ENCODE results near the gene SENP6. TPM values are rescaled to one million over a fixed set of nuclear protein-coding genes. Genes with fewer than 3 reads are reported as not detected.
"Not testable (repeated sequence)": the region's sequence is repeated elsewhere in the genome, so short reads cannot be mapped to it uniquely, and the experiment has no call there.

The SENP6 gene
- total RNA-seq = 10 to 100 TPM; 99.4 to 99.7 TPM

- Mint-ChIP-seq H3K4me3 (peak within 1 kb of the TSS; percentile 97 to 98), H3K27ac (peak within 1 kb of the TSS; percentile 99), H3K27me3 (ENCODE audit: low read depth) (no peaks in the 10 kb centered on the region), H3K9me3 (no peaks in the 10 kb centered on the region), H3K4me1 (ENCODE audit: low read depth) (peaks cover 62% of the 10 kb centered on the region), H3K36me3 (ENCODE audit: insufficient read depth in 2 of 2) (peaks cover 8 to 10% of the 10 kb centered on the region in 2 donors)
- DNase-seq = peak; percentile 76 to 80
- ATAC-seq (replicated peaks in 1 of 2) = peak; percentile 79 to 82
Observed at GRCh38 chr6:75601304-75602245, at the start of gene SENP6. Gene SENP6, plus strand, starts transcription at chr6:75601880. Its CDS starts 645 bp downstream, at chr6:75602525.

- no peak for ATAC-seq (replicated peaks in 1 of 2)
- Mint-ChIP-seq H3K36me3 (ENCODE audit: insufficient read depth in 2 of 2) (no peaks in the 10 kb centered on the region), H3K4me1 (ENCODE audit: low read depth) (peaks cover 6% of the 10 kb centered on the region)
Observed at GRCh38 chr6:75556240-75556639, 45.4 kb upstream of the SENP6 start.

GRCh38 chr6:75557068-75557467, 44.6 kb upstream of the SENP6 start:
- Mint-ChIP-seq H3K36me3 (ENCODE audit: insufficient read depth in 2 of 2) (no peaks in the 10 kb centered on the region), H3K27me3 (ENCODE audit: low read depth) (no peaks in the 10 kb centered on the region), H3K9me3 (no peaks in the 10 kb centered on the region), H3K4me1 (ENCODE audit: low read depth) (no peaks in the 10 kb centered on the region), H3K27ac (no peak overlapping the region), H3K4me3 (no peak overlapping the region)
- ATAC-seq (replicated peaks in 1 of 2) (no peak), DNase-seq (no peak)

More at GRCh38 chr6:75556240-75556639, 45.4 kb upstream of the SENP6 start:
- no peaks in the 10 kb centered on the region for H3K9me3 Mint-ChIP-seq
- H3K4me3 Mint-ChIP-seq = no peak overlapping the region
- H3K27me3 Mint-ChIP-seq (ENCODE audit: low read depth) = no peaks in the 10 kb centered on the region
- no peak for DNase-seq
- no peak overlapping the region for H3K27ac Mint-ChIP-seq

- H3K9me3 Mint-ChIP-seq = peaks cover 10% of the 10 kb centered on the region in 2 donors
- H3K27ac Mint-ChIP-seq = no peak overlapping the region
- H3K4me1 Mint-ChIP-seq (ENCODE audit: low read depth) = no peaks in the 10 kb centered on the region
- H3K27me3 Mint-ChIP-seq (ENCODE audit: low read depth) = peaks cover 13% of the 10 kb centered on the region
- H3K36me3 Mint-ChIP-seq (ENCODE audit: insufficient read depth in 2 of 2) = peaks cover 7 to 10% of the 10 kb centered on the region in 2 donors
- no peak overlapping the region for H3K4me3 Mint-ChIP-seq
- DNase-seq (no peak), ATAC-seq (replicated peaks in 1 of 2) (peak in 1 of 2 donors; percentile 58)
Observed at GRCh38 chr6:75563032-75563431, 38.6 kb upstream of the SENP6 start.

GRCh38 chr6:75566137-75566767, 35.4 kb upstream of the SENP6 start:
- Mint-ChIP-seq H3K9me3 (peaks cover 10% of the 10 kb centered on the region in 2 donors), H3K27ac (no peak overlapping the region), H3K27me3 (ENCODE audit: low read depth) (peaks cover 13% of the 10 kb centered on the region), H3K4me3 (no peak overlapping the region), H3K36me3 (ENCODE audit: insufficient read depth in 2 of 2) (peaks cover 7 to 10% of the 10 kb centered on the region in 2 donors), H3K4me1 (ENCODE audit: low read depth) (no peaks in the 10 kb centered on the region)
- DNase-seq = no peak
- ATAC-seq (replicated peaks in 1 of 2) = no peak

GRCh38 chr6:75568100-75568499, 33.6 kb upstream of the SENP6 start:
- Mint-ChIP-seq H3K27ac (no peak overlapping the region), H3K4me3 (no peak overlapping the region), H3K4me1 (ENCODE audit: low read depth) (no peaks in the 10 kb centered on the region), H3K9me3 (peaks cover 10% of the 10 kb centered on the region in 2 donors), H3K36me3 (ENCODE audit: insufficient read depth in 2 of 2) (peaks cover 7 to 10% of the 10 kb centered on the region in 2 donors), H3K27me3 (ENCODE audit: low read depth) (peaks cover 13% of the 10 kb centered on the region)
- no peak for ATAC-seq (replicated peaks in 1 of 2)
- no peak for DNase-seq

- no peak for ATAC-seq (replicated peaks in 1 of 2)
- Mint-ChIP-seq H3K36me3 (ENCODE audit: insufficient read depth in 2 of 2) (peaks cover 7 to 10% of the 10 kb centered on the region in 2 donors), H3K9me3 (peaks cover 10% of the 10 kb centered on the region in 2 donors), H3K27me3 (ENCODE audit: low read depth) (peaks cover 13% of the 10 kb centered on the region), H3K4me1 (ENCODE audit: low read depth) (no peaks in the 10 kb centered on the region), H3K27ac (no peak overlapping the region), H3K4me3 (no peak overlapping the region)
- DNase-seq = no peak
Observed at GRCh38 chr6:75568965-75569364, 32.7 kb upstream of the SENP6 start.

GRCh38 chr6:75570671-75571070, 31.0 kb upstream of the SENP6 start:
- H3K9me3 Mint-ChIP-seq; ATAC-seq (replicated peaks in 1 of 2); DNase-seq; H3K36me3 Mint-ChIP-seq (ENCODE audit: insufficient read depth in 2 of 2); H3K4me3 Mint-ChIP-seq; H3K4me1 Mint-ChIP-seq (ENCODE audit: low read depth); H3K27ac Mint-ChIP-seq; H3K27me3 Mint-ChIP-seq (ENCODE audit: low read depth): not testable (repeated sequence)

- Mint-ChIP-seq H3K27ac (no peak overlapping the region), H3K4me3 (no peak overlapping the region), H3K27me3 (ENCODE audit: low read depth) (no peaks in the 10 kb centered on the region), H3K9me3 (peaks cover 1 to 2% of the 10 kb centered on the region in 2 donors), H3K4me1 (ENCODE audit: low read depth) (no peaks in the 10 kb centered on the region), H3K36me3 (ENCODE audit: insufficient read depth in 2 of 2) (peaks cover 0 to 2% of the 10 kb centered on the region in 2 donors)
- ATAC-seq (replicated peaks in 1 of 2) (no peak), DNase-seq (no peak)
Observed at GRCh38 chr6:75572072-75572471, 29.6 kb upstream of the SENP6 start.

GRCh38 chr6:75579951-75580350, 21.7 kb upstream of the SENP6 start:
- Mint-ChIP-seq H3K9me3 (peaks cover 0 to 5% of the 10 kb centered on the region in 2 donors), H3K27ac (no peak overlapping the region), H3K27me3 (ENCODE audit: low read depth) (no peaks in the 10 kb centered on the region), H3K36me3 (ENCODE audit: insufficient read depth in 2 of 2) (peaks cover 0 to 1% of the 10 kb centered on the region in 2 donors), H3K4me3 (peak overlapping the region in 1 of 2 donors; percentile 62), H3K4me1 (ENCODE audit: low read depth) (peaks cover 13% of the 10 kb centered on the region)
- ATAC-seq (replicated peaks in 1 of 2) (peak; percentile 69 to 80), DNase-seq (no peak)

GRCh38 chr6:75581231-75581630, 20.4 kb upstream of the SENP6 start:
- peaks cover 0 to 5% of the 10 kb centered on the region in 2 donors for H3K9me3 Mint-ChIP-seq
- H3K4me3 Mint-ChIP-seq = no peak overlapping the region
- no peaks in the 10 kb centered on the region for H3K27me3 Mint-ChIP-seq (ENCODE audit: low read depth)
- H3K4me1 Mint-ChIP-seq (ENCODE audit: low read depth) = peaks cover 13% of the 10 kb centered on the region
- DNase-seq (no peak), ATAC-seq (replicated peaks in 1 of 2) (no peak)
- peaks cover 1% of the 10 kb centered on the region in 2 donors for H3K36me3 Mint-ChIP-seq (ENCODE audit: insufficient read depth in 2 of 2)
- H3K27ac Mint-ChIP-seq = no peak overlapping the region

GRCh38 chr6:75584552-75584951, 17.1 kb upstream of the SENP6 start:
- H3K4me1 Mint-ChIP-seq (ENCODE audit: low read depth) = peaks cover 12% of the 10 kb centered on the region
- H3K27me3 Mint-ChIP-seq (ENCODE audit: low read depth); H3K9me3 Mint-ChIP-seq; H3K4me3 Mint-ChIP-seq; H3K27ac Mint-ChIP-seq; ATAC-seq (replicated peaks in 1 of 2); DNase-seq; H3K36me3 Mint-ChIP-seq (ENCODE audit: insufficient read depth in 2 of 2): not testable (repeated sequence)

GRCh38 chr6:75588948-75589347, 12.7 kb upstream of the SENP6 start:
- Mint-ChIP-seq H3K4me3 (no peak overlapping the region), H3K9me3 (peaks cover 0 to 5% of the 10 kb centered on the region in 2 donors), H3K27ac (no peak overlapping the region), H3K4me1 (ENCODE audit: low read depth) (no peaks in the 10 kb centered on the region), H3K36me3 (ENCODE audit: insufficient read depth in 2 of 2) (peaks cover 1% of the 10 kb centered on the region in 2 donors), H3K27me3 (ENCODE audit: low read depth) (no peaks in the 10 kb centered on the region)
- DNase-seq = no peak
- ATAC-seq (replicated peaks in 1 of 2) = no peak
